Body of pancreas (tissue), 4 donors: ENCODE measurements around the gene SHH. TPM values are rescaled to one million over a fixed set of nuclear protein-coding genes. Genes with fewer than 3 reads are reported as not detected.

Experiments used
- ATAC-seq: fragments of 150-250 bp; one replicate; pipeline ENCODE4 v1.9.1; 2016
- DNase-seq, 4 donors: peaks; one replicate each; pipeline ENCODE4 v3.0.0-alpha.2; 2019
- H3K27ac ChIP-seq, 4 donors: fragments of 200-600 bp; sonication (generic); 1 replicate in 3 of 4; 2 replicates in 1 of 4; pipeline versions ENCODE4 v1.5.1 to v1.6.1; 2016 to 2019; ENCODE audit warnings: mild to moderate bottlenecking in 1 of 4, mixed read lengths in 1 of 4, moderate library complexity in 1 of 4
- H3K27me3 ChIP-seq, 2 donors: fragments of 200-600 bp; sonication (generic); one replicate each; pipeline ENCODE4 v1.6.0; 2016; ENCODE audit warnings: mild to moderate bottlenecking in 1 of 2
- H3K36me3 ChIP-seq, 2 donors: fragments of 200-600 bp; sonication (generic); replicated peaks in 1 of 2; 2 replicates each; pipeline ENCODE4 v1.5.1; 2016; ENCODE audit warnings: low read depth in 2 of 2; ENCODE audit not compliant: insufficient read depth in 1 of 2
- H3K4me1 ChIP-seq: fragments of 200-600 bp; sonication (generic); one replicate; pipeline ENCODE4 v1.6.0; 2016
- H3K4me3 ChIP-seq, 2 donors: fragments of 200-600 bp; sonication (generic); 1 replicate in 1 of 2; 2 replicates in 1 of 2; pipeline ENCODE4 v1.5.1; 2016 to 2019
- H3K9me3 ChIP-seq, 3 donors: fragments of 200-600 bp; sonication (generic); 1 replicate in 2 of 3; 2 replicates in 1 of 3; pipeline ENCODE4 v1.5.1; 2016
- POLR2A ChIP-seq, 3 donors: fragments of 450-650 bp; IDR thresholded peaks; one replicate each; pipeline ENCODE4 v1.6.1; 2016; ENCODE audit warnings: antibody characterized with exemption in 3 of 3, mild to moderate bottlenecking in 2 of 3
- WGBS, 2 donors: methylation state at CpG; one replicate each; pipeline ENCODE4 v1.1.5; 2017; 5-methylcytosine and 5-hydroxymethylcytosine counted together
- intact Hi-C: fragments of 100-400 bp; cut with DNase I; formaldehyde crosslinking; loops from one replicate; pipeline ENCODE4 v1.15.1; 2023
- total RNA-seq, 2 donors: library from RNA; depleted of rRNA; stranded (reverse); fragments of >200 nt; gene quantifications; one replicate each; pipeline ENCODE4 v1.1.0, GENCODE V29; 2016
- TF ChIP-seq, protein P1 (sequence below), 7 experiments: fragments of 450-650 bp in 4 of 7; fragments of 200-600 bp in 3 of 7; sonication (generic) in 3 of 7; IDR thresholded peaks; one replicate each; pipeline ENCODE4 v1.5.1; 2016 to 2019; ENCODE audit warnings: antibody characterized with exemption in 7 of 7

The SHH gene
- total RNA-seq, 2 donors from 2014 or later = 0.33 to 0.78 TPM

DNA sequence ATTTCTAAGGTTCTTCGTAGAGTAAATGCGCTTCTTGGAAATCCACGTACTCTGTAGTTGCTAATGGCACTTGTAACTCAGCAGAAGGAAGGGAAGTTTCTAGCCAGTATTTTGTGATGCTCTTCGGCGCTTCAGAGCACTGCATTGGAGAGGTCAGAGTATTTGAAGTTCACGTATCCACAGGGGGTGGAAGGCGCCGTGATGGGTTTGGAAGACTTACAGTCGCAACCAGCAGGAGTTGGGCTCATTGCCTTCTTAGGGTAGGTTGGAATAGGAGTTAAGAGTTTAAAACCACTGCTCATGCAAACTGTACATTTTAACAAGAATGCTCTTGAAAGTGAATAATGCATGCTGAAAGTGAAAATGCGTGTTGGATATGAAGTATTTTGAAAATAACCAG, 49.1 kb downstream of the SHH start:
- no peak for ATAC-seq

DNA sequence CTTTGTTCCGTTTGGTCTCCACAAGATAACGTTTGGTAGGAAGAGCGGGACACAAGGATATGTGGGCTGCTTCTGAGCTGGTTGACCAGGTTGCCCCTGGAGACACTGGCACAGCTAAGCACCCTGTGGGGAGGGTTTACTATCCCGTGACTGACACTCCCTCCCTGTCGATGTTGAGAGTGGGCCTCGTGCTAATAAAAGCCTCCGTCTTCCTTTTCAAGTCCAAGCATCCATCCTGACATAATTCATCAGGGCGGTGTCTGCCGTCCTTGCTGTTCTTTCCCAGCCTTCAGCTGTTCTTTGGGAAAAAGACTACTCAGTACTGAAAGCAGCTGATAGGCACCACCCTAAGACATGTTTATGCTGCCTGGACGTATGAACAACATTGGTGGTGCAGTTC, 49.6 kb downstream of the SHH start:
- ATAC-seq = no peak
- Histone ChIP-seq H3K9me3 (no peaks in the 10 kb centered on the region), H3K27me3 (no peaks in the 10 kb centered on the region), H3K36me3 (peaks cover 0 to 12% of the 10 kb centered on the region in 2 donors), H3K27ac (no peak overlapping the region), H3K4me3 (no peak overlapping the region), H3K4me1 (no peaks in the 10 kb centered on the region)
- no peak for DNase-seq
- 80% methylated on average over 10 of the region's 10 CpGs for WGBS, 2 donors
- TF ChIP-seq, protein P1, sequence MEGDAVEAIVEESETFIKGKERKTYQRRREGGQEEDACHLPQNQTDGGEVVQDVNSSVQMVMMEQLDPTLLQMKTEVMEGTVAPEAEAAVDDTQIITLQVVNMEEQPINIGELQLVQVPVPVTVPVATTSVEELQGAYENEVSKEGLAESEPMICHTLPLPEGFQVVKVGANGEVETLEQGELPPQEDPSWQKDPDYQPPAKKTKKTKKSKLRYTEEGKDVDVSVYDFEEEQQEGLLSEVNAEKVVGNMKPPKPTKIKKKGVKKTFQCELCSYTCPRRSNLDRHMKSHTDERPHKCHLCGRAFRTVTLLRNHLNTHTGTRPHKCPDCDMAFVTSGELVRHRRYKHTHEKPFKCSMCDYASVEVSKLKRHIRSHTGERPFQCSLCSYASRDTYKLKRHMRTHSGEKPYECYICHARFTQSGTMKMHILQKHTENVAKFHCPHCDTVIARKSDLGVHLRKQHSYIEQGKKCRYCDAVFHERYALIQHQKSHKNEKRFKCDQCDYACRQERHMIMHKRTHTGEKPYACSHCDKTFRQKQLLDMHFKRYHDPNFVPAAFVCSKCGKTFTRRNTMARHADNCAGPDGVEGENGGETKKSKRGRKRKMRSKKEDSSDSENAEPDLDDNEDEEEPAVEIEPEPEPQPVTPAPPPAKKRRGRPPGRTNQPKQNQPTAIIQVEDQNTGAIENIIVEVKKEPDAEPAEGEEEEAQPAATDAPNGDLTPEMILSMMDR (IDR thresholded peaks at IDR 0.05) = no peak
- TF ChIP-seq POLR2A (IDR thresholded peaks at IDR 0.05) = no peak
- intact Hi-C loops = loop anchor here (10.0 kb wide), 2 partner anchors 378 to 838 kb away; no protein-coding TSS in a partner anchor

More for the DNA sequence above, 49.1 kb downstream of the SHH start:
- Histone ChIP-seq H3K27ac (no peak overlapping the region), H3K27me3 (no peaks in the 10 kb centered on the region), H3K36me3 (peaks cover 0 to 15% of the 10 kb centered on the region in 2 donors), H3K9me3 (no peaks in the 10 kb centered on the region), H3K4me1 (no peaks in the 10 kb centered on the region), H3K4me3 (no peak overlapping the region)
- WGBS, 2 donors = 85 to 89% methylated on average over 10 of the region's 10 CpGs
- intact Hi-C loops = loop anchor here (10.0 kb wide), 2 partner anchors 378 to 838 kb away; no protein-coding TSS in a partner anchor
- TF ChIP-seq POLR2A (IDR thresholded peaks at IDR 0.05) = no peak
- TF ChIP-seq, protein P1 (IDR thresholded peaks at IDR 0.05) = no peak
- no peak for DNase-seq

DNA sequence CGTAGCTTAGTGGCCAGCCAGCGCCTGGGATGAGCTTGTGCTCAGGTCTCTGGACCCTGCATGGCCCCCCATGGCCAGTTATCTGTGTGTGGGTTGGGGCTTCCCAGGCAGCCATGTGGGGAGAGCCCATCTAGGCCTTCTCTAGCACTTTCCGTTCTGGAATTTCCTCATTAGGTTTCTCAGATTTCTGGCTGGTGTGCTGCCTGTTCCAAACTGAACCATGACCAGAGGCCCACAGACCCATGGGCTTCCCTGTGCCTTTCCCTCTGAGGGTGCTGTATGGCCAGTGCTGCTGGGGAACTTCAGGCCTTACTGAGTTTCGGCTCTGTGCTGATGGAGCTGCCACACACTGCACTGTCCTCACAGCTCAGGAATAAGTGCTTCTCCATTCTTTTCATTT, 50.2 kb downstream of the SHH start:
- WGBS, 2 donors = 94 to 97% methylated on average over 4 of the region's 4 CpGs
- DNase-seq (no peak), ATAC-seq (no peak)
- intact Hi-C loops = loop anchor here (10.0 kb wide), 2 partner anchors 377 to 837 kb away; no protein-coding TSS in a partner anchor
- no peak overlapping the region for H3K27ac ChIP-seq
- H3K36me3 ChIP-seq = peaks cover 0 to 6% of the 10 kb centered on the region in 2 donors
- no peaks in the 10 kb centered on the region for H3K4me1 ChIP-seq
- H3K27me3 ChIP-seq = no peaks in the 10 kb centered on the region
- H3K9me3 ChIP-seq = no peaks in the 10 kb centered on the region
- TF ChIP-seq, protein P1 (IDR thresholded peaks at IDR 0.05) = no peak
- no peak for TF ChIP-seq POLR2A (IDR thresholded peaks at IDR 0.05)
- no peak overlapping the region for H3K4me3 ChIP-seq

DNA sequence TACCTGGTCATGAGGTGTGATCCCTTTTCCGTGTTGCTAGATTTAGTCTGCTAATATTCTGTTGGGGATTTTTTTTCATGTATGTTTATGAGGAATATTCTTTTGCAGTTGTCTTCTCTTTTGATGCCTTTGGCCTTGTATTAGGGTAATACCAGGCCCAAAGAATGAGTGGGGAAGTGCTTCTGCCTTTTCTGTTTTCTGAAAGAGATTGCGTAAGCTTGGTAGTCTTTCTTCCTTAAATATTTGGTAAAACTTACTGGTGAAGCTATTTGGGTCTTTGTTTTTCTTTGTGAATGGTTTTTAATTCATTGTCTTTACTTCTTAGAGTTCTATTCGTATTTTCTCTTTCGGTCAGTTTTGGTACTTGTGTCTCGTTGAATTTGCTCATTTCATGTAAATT, 51.1 kb downstream of the SHH start:
- intact Hi-C loops = loop anchor here (10.0 kb wide), 2 partner anchors 376 to 836 kb away; no protein-coding TSS in a partner anchor
- WGBS, 2 donors = 87 to 93% methylated on average over 5 of the region's 5 CpGs
- peaks cover 0 to 4% of the 10 kb centered on the region in 2 donors for H3K36me3 ChIP-seq
- no peaks in the 10 kb centered on the region for H3K4me1 ChIP-seq
- no peak overlapping the region for H3K4me3 ChIP-seq
- no peaks in the 10 kb centered on the region for H3K9me3 ChIP-seq
- no peak for ATAC-seq
- no peak for DNase-seq
- no peak overlapping the region for H3K27ac ChIP-seq
- no peak for TF ChIP-seq POLR2A (IDR thresholded peaks at IDR 0.05)
- TF ChIP-seq, protein P1 (IDR thresholded peaks at IDR 0.05) = no peak
- H3K27me3 ChIP-seq = no peaks in the 10 kb centered on the region
